ENCODE results near the gene NRL. TPM values are rescaled to one million over a fixed set of nuclear protein-coding genes. Genes with fewer than 3 reads are reported as not detected.

Gene NRL
- total RNA-seq, 1 experiment from 2014 or later = 1.3 TPM

- TF ChIP-seq GABPB1 (CRISPR knock-in tag; IDR thresholded peaks at IDR 0.05) (no peak), PREB (CRISPR knock-in tag; IDR thresholded peaks at IDR 0.05; ENCODE audit: borderline replicate concordance) (0 out of 2 replicates have a peak, but pooled peaks have one; percentile 29), TEAD1 (CRISPR knock-in tag; IDR thresholded peaks at IDR 0.05) (no peak)
- peaks cover 35% of the 10 kb centered on the region for H3K36me3 Mint-ChIP-seq
- ATAC-seq = no peak
Observed at GRCh38 chr14:24145690-24146452, 31.1 kb upstream of the NRL start.

DNA sequence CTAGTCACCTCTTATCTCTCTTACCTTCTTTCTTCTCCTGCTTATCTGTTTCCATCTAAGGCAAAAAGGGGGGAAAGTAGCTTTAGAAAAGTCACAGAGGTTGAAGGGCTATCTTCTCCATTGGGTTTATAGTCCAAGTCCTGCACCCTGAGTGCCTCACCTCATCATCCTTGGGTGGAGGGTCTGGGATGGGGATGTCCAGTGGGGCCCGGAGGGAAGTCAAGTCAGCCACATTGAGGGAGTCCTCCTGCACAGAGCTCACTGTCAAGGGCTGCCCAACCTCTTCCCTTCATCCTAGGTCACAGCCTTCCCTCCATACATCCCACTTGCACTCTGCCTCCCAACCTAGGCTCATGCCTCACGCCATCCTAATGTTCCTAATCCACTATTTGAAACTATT is 30.5 kb upstream of the NRL start:
- no peak for TF ChIP-seq SMAD3 (CRISPR knock-in tag; IDR thresholded peaks at IDR 0.05; ENCODE audit: borderline replicate concordance)
- no peak for TF ChIP-seq ESRRA (CRISPR knock-in tag; IDR thresholded peaks at IDR 0.05; ENCODE audit: borderline replicate concordance)
- TF ChIP-seq MYBL2 (CRISPR knock-in tag; IDR thresholded peaks at IDR 0.05) = no peak
- TF ChIP-seq, protein P1, sequence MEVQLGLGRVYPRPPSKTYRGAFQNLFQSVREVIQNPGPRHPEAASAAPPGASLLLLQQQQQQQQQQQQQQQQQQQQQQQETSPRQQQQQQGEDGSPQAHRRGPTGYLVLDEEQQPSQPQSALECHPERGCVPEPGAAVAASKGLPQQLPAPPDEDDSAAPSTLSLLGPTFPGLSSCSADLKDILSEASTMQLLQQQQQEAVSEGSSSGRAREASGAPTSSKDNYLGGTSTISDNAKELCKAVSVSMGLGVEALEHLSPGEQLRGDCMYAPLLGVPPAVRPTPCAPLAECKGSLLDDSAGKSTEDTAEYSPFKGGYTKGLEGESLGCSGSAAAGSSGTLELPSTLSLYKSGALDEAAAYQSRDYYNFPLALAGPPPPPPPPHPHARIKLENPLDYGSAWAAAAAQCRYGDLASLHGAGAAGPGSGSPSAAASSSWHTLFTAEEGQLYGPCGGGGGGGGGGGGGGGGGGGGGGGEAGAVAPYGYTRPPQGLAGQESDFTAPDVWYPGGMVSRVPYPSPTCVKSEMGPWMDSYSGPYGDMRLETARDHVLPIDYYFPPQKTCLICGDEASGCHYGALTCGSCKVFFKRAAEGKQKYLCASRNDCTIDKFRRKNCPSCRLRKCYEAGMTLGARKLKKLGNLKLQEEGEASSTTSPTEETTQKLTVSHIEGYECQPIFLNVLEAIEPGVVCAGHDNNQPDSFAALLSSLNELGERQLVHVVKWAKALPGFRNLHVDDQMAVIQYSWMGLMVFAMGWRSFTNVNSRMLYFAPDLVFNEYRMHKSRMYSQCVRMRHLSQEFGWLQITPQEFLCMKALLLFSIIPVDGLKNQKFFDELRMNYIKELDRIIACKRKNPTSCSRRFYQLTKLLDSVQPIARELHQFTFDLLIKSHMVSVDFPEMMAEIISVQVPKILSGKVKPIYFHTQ (CRISPR knock-in tag; IDR thresholded peaks at IDR 0.05) = no peak
- no peak for TF ChIP-seq TEAD1 (CRISPR knock-in tag; IDR thresholded peaks at IDR 0.05)
- no peak for TF ChIP-seq PRRX2 (CRISPR knock-in tag; IDR thresholded peaks at IDR 0.05)
- TF ChIP-seq ZBTB21 (CRISPR knock-in tag; IDR thresholded peaks at IDR 0.05; ENCODE audit: borderline replicate concordance) = no peak
- TF ChIP-seq, protein P2, sequence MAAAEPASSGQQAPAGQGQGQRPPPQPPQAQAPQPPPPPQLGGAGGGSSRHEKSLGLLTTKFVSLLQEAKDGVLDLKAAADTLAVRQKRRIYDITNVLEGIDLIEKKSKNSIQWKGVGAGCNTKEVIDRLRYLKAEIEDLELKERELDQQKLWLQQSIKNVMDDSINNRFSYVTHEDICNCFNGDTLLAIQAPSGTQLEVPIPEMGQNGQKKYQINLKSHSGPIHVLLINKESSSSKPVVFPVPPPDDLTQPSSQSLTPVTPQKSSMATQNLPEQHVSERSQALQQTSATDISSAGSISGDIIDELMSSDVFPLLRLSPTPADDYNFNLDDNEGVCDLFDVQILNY (CRISPR knock-in tag; IDR thresholded peaks at IDR 0.05) = no peak
- TF ChIP-seq ZNF121 (CRISPR knock-in tag; IDR thresholded peaks at IDR 0.05) = no peak
- TF ChIP-seq, protein P3, sequence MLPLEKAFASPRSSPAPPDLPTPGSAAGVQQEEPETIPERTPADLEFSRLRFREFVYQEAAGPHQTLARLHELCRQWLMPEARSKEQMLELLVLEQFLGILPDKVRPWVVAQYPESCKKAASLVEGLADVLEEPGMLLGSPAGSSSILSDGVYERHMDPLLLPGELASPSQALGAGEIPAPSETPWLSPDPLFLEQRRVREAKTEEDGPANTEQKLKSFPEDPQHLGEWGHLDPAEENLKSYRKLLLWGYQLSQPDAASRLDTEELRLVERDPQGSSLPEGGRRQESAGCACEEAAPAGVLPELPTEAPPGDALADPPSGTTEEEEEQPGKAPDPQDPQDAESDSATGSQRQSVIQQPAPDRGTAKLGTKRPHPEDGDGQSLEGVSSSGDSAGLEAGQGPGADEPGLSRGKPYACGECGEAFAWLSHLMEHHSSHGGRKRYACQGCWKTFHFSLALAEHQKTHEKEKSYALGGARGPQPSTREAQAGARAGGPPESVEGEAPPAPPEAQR (CRISPR knock-in tag; IDR thresholded peaks at IDR 0.05) = no peak
- no peak for TF ChIP-seq AFF4 (CRISPR knock-in tag; IDR thresholded peaks at IDR 0.05; ENCODE audit: borderline replicate concordance)
- Mint-ChIP-seq H3K4me3 (peak overlapping the region; percentile 99), H3K27me3 (ENCODE audit: low read depth) (no peaks in the 10 kb centered on the region), H3K36me3 (peaks cover 29% of the 10 kb centered on the region), H3K27ac (no peak overlapping the region), H3K4me1 (peaks cover 24% of the 10 kb centered on the region), H3K9me3 (no peaks in the 10 kb centered on the region)
- CTCF ChIA-PET = interaction anchor here (1.4 to 4.1 kb wide), 3 partner anchors 16 to 126 kb away, joined by 4 to 55 read pairs (median 12); partner anchors contain the start of gene IRF9
- DNase-seq (ENCODE audit: low spot score) (no peak), ATAC-seq (no peak)
- POLR2A ChIA-PET = interaction anchor here (1.8 to 3.3 kb wide), 2 partner anchors 31 to 63 kb away, joined by 9 to 24 read pairs; partner anchors contain the start of genes DCAF11 and NRL

More at GRCh38 chr14:24145690-24146452, 31.1 kb upstream of the NRL start:
- CTCF ChIA-PET = interaction anchor here (1.0 to 4.1 kb wide), 11 partner anchors 10 to 286 kb away, joined by 3 to 55 read pairs (median 7); partner anchors contain the start of genes DCAF11, DHRS1, IRF9 and MDP1
- Mint-ChIP-seq H3K4me1 (peaks cover 24% of the 10 kb centered on the region), H3K27ac (peak overlapping the region; percentile 65), H3K27me3 (ENCODE audit: low read depth) (no peaks in the 10 kb centered on the region), H3K9me3 (no peaks in the 10 kb centered on the region), H3K4me3 (peak overlapping the region; percentile 99)
- DNase-seq (ENCODE audit: low spot score) = no peak
- POLR2A ChIA-PET = interaction anchor here (0.6 to 3.3 kb wide), 8 partner anchors 9 to 96 kb away, joined by 3 to 24 read pairs (median 8); partner anchors contain the start of genes DCAF11, IRF9, MDP1 and NRL
